Choroid plexus epithelial cell (primary cell): ENCODE measurements around the gene SAXO2.
"Not testable (repeated sequence)": the region's sequence is repeated elsewhere in the genome, so short reads cannot be mapped to it uniquely, and the experiment has no call there.

Experiments used
- DNase-seq: peaks from one replicate; pipeline ENCODE4 v3.0.0-alpha.2; 2010; ENCODE audit warnings: low read depth
- H3K4me3 ChIP-seq: 2 replicates; pipeline ENCODE4 v1.5.1; 2011; ENCODE audit warnings: low read depth, mild to moderate bottlenecking, control low read depth, low read length, moderate library complexity
- CTCF ChIP-seq: conservative IDR thresholded peaks from 2 replicates; pipeline ENCODE4 v1.5.1; 2011; ENCODE audit warnings: low read depth, mild to moderate bottlenecking, control low read depth, inconsistent platforms, low read length, moderate library complexity

Gene SAXO2

GRCh38 chr15:82262422-82263026 lies at the start of gene SAXO2, which contains the start of gene EFL1:
Gene SAXO2, plus strand, starts transcription at chr15:82262818. Its CDS starts 62 bp downstream, at chr15:82262880.
Gene EFL1, minus strand, starts transcription at chr15:82262734. Its CDS starts 956 bp downstream, at chr15:82261778.
- DNase-seq, result peak; percentile 79
- peak within 1 kb of the TSS; percentile 88 for H3K4me3 ChIP-seq
- TF ChIP-seq CTCF, result no peak

GRCh38 chr15:82216092-82216491 lies 46.5 kb upstream of the SAXO2 start:
- not testable (repeated sequence) for DNase-seq, H3K4me3 ChIP-seq

- DNase-seq, result peak; percentile 73
- H3K4me3 ChIP-seq, result not testable (repeated sequence)
- TF ChIP-seq CTCF, result peak; percentile 55
Measured at GRCh38 chr15:82221535-82221934, 41.1 kb upstream of the SAXO2 start.

GRCh38 chr15:82228750-82229149 lies 33.9 kb upstream of the SAXO2 start:
- H3K4me3 ChIP-seq, result no peak overlapping the region
- DNase-seq, result peak; percentile 26

GRCh38 chr15:82231233-82231632 lies 31.4 kb upstream of the SAXO2 start:
- H3K4me3 ChIP-seq, result no peak overlapping the region
- no peak for DNase-seq
- no peak for TF ChIP-seq CTCF

More at GRCh38 chr15:82228750-82229149, 33.9 kb upstream of the SAXO2 start:
- no peak for TF ChIP-seq CTCF

GRCh38 chr15:82231842-82232241 lies 30.8 kb upstream of the SAXO2 start:
- TF ChIP-seq CTCF, result no peak
- no peak for DNase-seq

GRCh38 chr15:82237944-82238534 lies 24.6 kb upstream of the SAXO2 start:
- H3K4me3 ChIP-seq, DNase-seq: not testable (repeated sequence)

More at GRCh38 chr15:82231842-82232241, 30.8 kb upstream of the SAXO2 start:
- H3K4me3 ChIP-seq, result no peak overlapping the region
